Endodermal cell (in vitro differentiated cells): ENCODE data around the gene CDH18. TPM values are rescaled to one million over a fixed set of nuclear protein-coding genes. Genes with fewer than 3 reads are reported as not detected.
"Not testable (repeated sequence)": the region's sequence is repeated elsewhere in the genome, so short reads cannot be mapped to it uniquely, and the experiment has no call there.

ENCODE experiments used
- DNase-seq: peaks from one replicate; pipeline ENCODE4 v3.0.0-alpha.2; 2017
- H3K27ac ChIP-seq: 2 replicates; pipeline ENCODE4 v1.5.1; 2013; ENCODE audit warnings: mild to moderate bottlenecking, low read depth, low read length, moderate library complexity
- H3K27me3 ChIP-seq: 2 replicates; pipeline ENCODE4 v1.6.1; 2013; ENCODE audit warnings: mild to moderate bottlenecking, low read length, moderate library complexity; ENCODE audit not compliant: insufficient read depth, control insufficient read depth, poor library complexity, severe bottlenecking
- H3K36me3 ChIP-seq: 2 replicates; pipeline ENCODE4 v1.7.0; 2013; ENCODE audit warnings: mild to moderate bottlenecking, low read length, moderate library complexity; ENCODE audit not compliant: control insufficient read depth, insufficient read depth
- H3K4me1 ChIP-seq: one replicate; pipeline ENCODE4 v1.7.0; 2013; ENCODE audit warnings: low read length; ENCODE audit not compliant: control insufficient read depth, insufficient read depth
- H3K4me3 ChIP-seq: 2 replicates; pipeline ENCODE4 v1.5.1; 2013; ENCODE audit warnings: mild to moderate bottlenecking, low read length, moderate library complexity
- H3K9ac ChIP-seq: 2 replicates; pipeline ENCODE4 v1.6.1; 2013; ENCODE audit warnings: mild to moderate bottlenecking, low read length, moderate library complexity; ENCODE audit not compliant: poor library complexity, severe bottlenecking; ENCODE audit errors: extremely low read depth
- H3K9me3 ChIP-seq: 2 replicates; pipeline ENCODE4 v1.6.1; 2013; ENCODE audit warnings: mild to moderate bottlenecking, low read length, moderate library complexity; ENCODE audit not compliant: control insufficient read depth
- H3K27ac Mint-ChIP-seq: 2 replicates; pipeline ENCODE4 v1.8.0; 2020; ENCODE audit warnings: mixed read lengths
- H3K27me3 Mint-ChIP-seq: 2 replicates; pipeline ENCODE4 v1.8.0; 2021; ENCODE audit warnings: mild to moderate bottlenecking, mixed read lengths; ENCODE audit not compliant: insufficient read depth
- H3K36me3 Mint-ChIP-seq: 2 replicates; pipeline ENCODE4 v1.8.0; 2020; ENCODE audit warnings: low read depth, mixed read lengths
- H3K4me1 Mint-ChIP-seq: 2 replicates; pipeline ENCODE4 v1.8.0; 2020; ENCODE audit warnings: mixed read lengths
- H3K4me3 Mint-ChIP-seq: 2 replicates; pipeline ENCODE4 v1.8.0; 2020; ENCODE audit warnings: mild to moderate bottlenecking, moderate library complexity, mixed read lengths
- H3K9me3 Mint-ChIP-seq: 2 replicates; pipeline ENCODE4 v1.8.0; 2020; ENCODE audit warnings: mild to moderate bottlenecking, mixed read lengths
- CTCF ChIP-seq: fragments of 200-600 bp; sonication (generic); conservative IDR thresholded peaks from 2 replicates; pipeline ENCODE4 v1.5.0; 2021; ENCODE audit warnings: antibody characterized with exemption, mild to moderate bottlenecking
- WGBS, 2 experiments: methylation state at CpG; one replicate each; pipeline versions ENCODE4 v1.1.5 to v1.1.7; 2013; ENCODE audit warnings: missing lambda C conversion rate in 2 of 2, mixed read lengths in 1 of 2; ENCODE audit not compliant: insufficient coverage in 1 of 2, insufficient read length in 1 of 2; 5-methylcytosine and 5-hydroxymethylcytosine counted together
- total RNA-seq, 2 donors: library from RNA; stranded (reverse); fragmentation: NEBNext Ultra II Directional in 1 of 2; extraction: Animal tissue kit (Norgen Biotek cat#: 25700) in 1 of 2; gene quantifications; 2 replicates in 1 of 2; 3 replicates in 1 of 2; pipeline ENCODE4 v1.2.1, GENCODE V29; 2021

CDH18 gene
- total RNA-seq, 2 donors from 2014 or later = 0.22 TPM; not detected in 1

DNA sequence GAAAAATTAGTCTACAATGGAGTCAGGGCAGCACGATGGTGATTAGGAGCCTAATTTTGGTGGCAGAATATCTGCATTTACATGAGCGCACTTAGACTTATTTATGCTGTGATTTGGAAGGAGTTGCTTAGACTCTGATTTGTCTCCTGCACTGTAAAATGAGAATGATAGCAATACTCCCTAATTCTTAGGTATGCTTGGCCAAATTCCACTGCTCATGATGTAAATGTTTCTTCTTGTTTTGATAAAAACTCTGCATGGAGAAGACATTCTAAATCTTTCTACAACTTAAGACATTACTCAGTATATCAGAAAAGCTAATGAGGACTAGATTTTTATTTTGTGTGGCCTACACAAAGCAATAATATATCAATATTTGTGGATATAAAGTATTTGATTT lies 205.4 kb downstream of the CDH18 start:
- WGBS, 2 experiments = 75 to 97% methylated on average over 1 to 2 of the region's 2 CpGs
- H3K36me3 ChIP-seq = no peaks in the 10 kb centered on the region
- H3K4me3 ChIP-seq = no peak overlapping the region
- no peak overlapping the region for H3K9ac ChIP-seq
- no peaks in the 10 kb centered on the region for H3K27me3 ChIP-seq
- H3K27me3 Mint-ChIP-seq = no peaks in the 10 kb centered on the region
- H3K9me3 Mint-ChIP-seq = no peaks in the 10 kb centered on the region
- no peak for TF ChIP-seq CTCF
- no peak for DNase-seq
- no peak overlapping the region for H3K4me3 Mint-ChIP-seq
- no peak overlapping the region for H3K27ac Mint-ChIP-seq
- H3K27ac ChIP-seq = no peak overlapping the region
- H3K36me3 Mint-ChIP-seq = no peaks in the 10 kb centered on the region
- H3K9me3 ChIP-seq = no peaks in the 10 kb centered on the region
- H3K4me1 Mint-ChIP-seq = peaks cover 5% of the 10 kb centered on the region
- H3K4me1 ChIP-seq = no peaks in the 10 kb centered on the region

DNA sequence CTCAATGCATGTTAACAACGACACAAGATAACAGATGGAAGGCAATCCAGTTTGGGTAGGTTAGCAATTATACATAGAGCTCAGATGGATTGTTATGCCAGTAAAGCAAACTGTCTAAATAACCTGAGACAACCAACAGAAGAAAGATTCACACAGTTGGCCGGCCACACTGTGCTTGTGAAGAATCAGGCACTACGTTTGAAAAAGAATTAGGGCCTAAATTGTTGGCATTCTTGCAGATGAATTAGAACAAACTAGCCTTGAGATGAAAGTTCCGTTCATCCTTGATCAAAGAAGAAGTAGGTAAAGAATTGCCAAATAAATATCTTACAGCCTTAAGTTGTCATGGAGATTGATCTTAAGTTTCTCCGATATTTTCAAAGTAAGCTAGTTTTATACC lies 210.6 kb downstream of the CDH18 start:
- Mint-ChIP-seq H3K27me3 (no peaks in the 10 kb centered on the region), H3K36me3 (no peaks in the 10 kb centered on the region), H3K27ac (no peak overlapping the region), H3K4me1 (peaks cover 6% of the 10 kb centered on the region), H3K9me3 (no peaks in the 10 kb centered on the region), H3K4me3 (no peak overlapping the region)
- WGBS, 2 experiments = 81 to 85% methylated on average over 4 to 5 of the region's 5 CpGs
- H3K9ac ChIP-seq = no peak overlapping the region
- no peak overlapping the region for H3K4me3 ChIP-seq
- H3K27me3 ChIP-seq = no peaks in the 10 kb centered on the region
- no peak for DNase-seq
- H3K9me3 ChIP-seq = no peaks in the 10 kb centered on the region
- H3K36me3 ChIP-seq = no peaks in the 10 kb centered on the region
- TF ChIP-seq CTCF = no peak
- no peak overlapping the region for H3K27ac ChIP-seq
- no peaks in the 10 kb centered on the region for H3K4me1 ChIP-seq

DNA sequence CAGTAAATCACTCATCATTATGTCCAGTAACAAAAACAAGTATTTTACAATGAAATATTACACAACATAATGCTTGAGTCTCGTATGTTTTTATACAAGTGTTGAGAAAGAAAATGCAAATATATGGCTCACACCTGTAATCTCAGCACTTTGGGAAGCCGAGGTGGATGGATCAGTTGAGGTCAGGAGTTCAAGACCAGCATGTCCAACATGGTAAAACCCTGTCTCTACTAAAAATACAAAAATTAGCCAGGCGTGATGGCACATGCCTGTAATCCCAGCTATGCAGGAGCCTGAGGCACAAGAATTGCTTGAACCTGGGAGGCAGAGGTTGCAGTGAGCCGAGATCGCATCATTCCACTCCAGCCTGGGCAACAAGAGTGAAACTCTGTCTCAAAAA lies 211.1 kb downstream of the CDH18 start:
- H3K4me3 ChIP-seq, DNase-seq, H3K4me1 ChIP-seq, H3K36me3 ChIP-seq, H3K9ac ChIP-seq, H3K36me3 Mint-ChIP-seq, H3K27ac ChIP-seq, H3K27me3 ChIP-seq, H3K4me1 Mint-ChIP-seq, H3K27me3 Mint-ChIP-seq, H3K9me3 Mint-ChIP-seq, H3K9me3 ChIP-seq, H3K27ac Mint-ChIP-seq, H3K4me3 Mint-ChIP-seq: not testable (repeated sequence)
- WGBS, 2 experiments = 91 to 94% methylated on average over 3 to 5 of the region's 5 CpGs

- WGBS, 2 experiments = 63 to 75% methylated on average over 2 to 6 of the region's 6 CpGs
- Mint-ChIP-seq H3K4me3 (no peak overlapping the region), H3K9me3 (no peaks in the 10 kb centered on the region), H3K27ac (peak overlapping the region; percentile 89), H3K4me1 (peaks cover 34% of the 10 kb centered on the region), H3K27me3 (peaks cover 6% of the 10 kb centered on the region), H3K36me3 (no peaks in the 10 kb centered on the region)
- no peak overlapping the region for H3K4me3 ChIP-seq
- no peaks in the 10 kb centered on the region for H3K36me3 ChIP-seq
- H3K27ac ChIP-seq = no peak overlapping the region
- no peak overlapping the region for H3K9ac ChIP-seq
- no peaks in the 10 kb centered on the region for H3K9me3 ChIP-seq
- H3K27me3 ChIP-seq = no peaks in the 10 kb centered on the region
- peak; percentile 55 for DNase-seq
- no peak for TF ChIP-seq CTCF
- H3K4me1 ChIP-seq = peaks cover 8% of the 10 kb centered on the region
These were observed 216.7 kb downstream of the CDH18 start for GRCh38 chr5:19771174-19771835.
